Lung (tissue), 12 donors: ENCODE measurements around the gene ADCY5. TPM values are rescaled to one million over a fixed set of nuclear protein-coding genes. Genes with fewer than 3 reads are reported as not detected.

ENCODE experiments used
- ATAC-seq: fragments of 200-7000 bp; cut with Tn5 transposase; one replicate; pipeline ENCODE4 v1.9.1; 2020; ENCODE audit warnings: moderate number of reproducible peaks; ENCODE audit not compliant: insufficient read depth, low FRiP score
- DNase-seq, 3 donors: peaks; one replicate each; pipeline ENCODE4 v3.0.0-alpha.2; 2013 to 2017
- H3K27ac ChIP-seq, 2 donors: one replicate each; pipeline ENCODE4 v1.5.1; 2013; ENCODE audit warnings: mild to moderate bottlenecking in 2 of 2, moderate library complexity in 2 of 2, control low read depth in 1 of 2, inconsistent platforms in 1 of 2, low read depth in 1 of 2, low read length in 1 of 2
- H3K27me3 ChIP-seq, 3 donors: one replicate each; pipeline ENCODE4 v1.5.1; 2013; ENCODE audit warnings: low read length in 2 of 3; ENCODE audit not compliant: control insufficient read depth in 3 of 3, insufficient read depth in 3 of 3
- H3K36me3 ChIP-seq, 4 donors: one replicate each; pipeline ENCODE4 v1.5.1; 2013; ENCODE audit warnings: low read length in 4 of 4, mild to moderate bottlenecking in 1 of 4, moderate library complexity in 1 of 4; ENCODE audit not compliant: control insufficient read depth in 4 of 4, insufficient read depth in 4 of 4
- H3K4me1 ChIP-seq, 5 donors: one replicate each; pipeline ENCODE4 v1.5.1; 2013; ENCODE audit warnings: low read length in 5 of 5, mild to moderate bottlenecking in 2 of 5, moderate library complexity in 1 of 5; ENCODE audit not compliant: control insufficient read depth in 5 of 5, insufficient read depth in 5 of 5
- H3K4me3 ChIP-seq: one replicate; pipeline ENCODE4 v1.5.1; 2013; ENCODE audit warnings: mild to moderate bottlenecking, control low read depth, moderate library complexity
- H3K9ac ChIP-seq, 2 donors: one replicate each; pipeline ENCODE4 v1.5.1; 2013; ENCODE audit warnings: low read length in 2 of 2, control low read depth in 1 of 2; ENCODE audit not compliant: insufficient read depth in 1 of 2
- H3K9me3 ChIP-seq, 4 donors: one replicate each; pipeline ENCODE4 v1.5.1; 2013; ENCODE audit warnings: low read length in 3 of 4, mild to moderate bottlenecking in 1 of 4, moderate library complexity in 1 of 4; ENCODE audit not compliant: control insufficient read depth in 4 of 4, insufficient read depth in 3 of 4
- WGBS, 2 donors: extraction: QIAGEN DNeasy Blood & Tissue Kit; methylation state at CpG; one replicate each; pipeline ENCODE4 v1.1.7; 2013; 5-methylcytosine and 5-hydroxymethylcytosine counted together
- polyA plus RNA-seq, 2 donors: library from polyadenylated mRNA; stranded (reverse); fragments of 200-250 nt; gene quantifications; one replicate each; pipeline ENCODE4 v1.2.1, GENCODE V29; 2013
- total RNA-seq, 2 donors: library from RNA; depleted of rRNA in 1 of 2; stranded (reverse); fragments of >200 nt in 1 of 2; gene quantifications; one replicate each; pipeline ENCODE4 v1.2.1, GENCODE V29; 2014 to 2021
- TF ChIP-seq, protein P1 (sequence below): IDR thresholded peaks from 2 replicates; pipeline ENCODE4 v1.5.1; 2012; ENCODE audit warnings: mild to moderate bottlenecking; ENCODE audit errors: control extremely low read depth, extremely low read depth
- donor health status: control.
- donor health status: control.
- donor health status: Bipolar disorder and iron deficiency.
- donor health status: healthy.
- donor health status: DM: yes; HTN: yes; CAD: no.

Gene ADCY5
- total and polyA plus RNA-seq, 4 donors = 1.2 to 8.4 (median 2.4) TPM

DNA sequence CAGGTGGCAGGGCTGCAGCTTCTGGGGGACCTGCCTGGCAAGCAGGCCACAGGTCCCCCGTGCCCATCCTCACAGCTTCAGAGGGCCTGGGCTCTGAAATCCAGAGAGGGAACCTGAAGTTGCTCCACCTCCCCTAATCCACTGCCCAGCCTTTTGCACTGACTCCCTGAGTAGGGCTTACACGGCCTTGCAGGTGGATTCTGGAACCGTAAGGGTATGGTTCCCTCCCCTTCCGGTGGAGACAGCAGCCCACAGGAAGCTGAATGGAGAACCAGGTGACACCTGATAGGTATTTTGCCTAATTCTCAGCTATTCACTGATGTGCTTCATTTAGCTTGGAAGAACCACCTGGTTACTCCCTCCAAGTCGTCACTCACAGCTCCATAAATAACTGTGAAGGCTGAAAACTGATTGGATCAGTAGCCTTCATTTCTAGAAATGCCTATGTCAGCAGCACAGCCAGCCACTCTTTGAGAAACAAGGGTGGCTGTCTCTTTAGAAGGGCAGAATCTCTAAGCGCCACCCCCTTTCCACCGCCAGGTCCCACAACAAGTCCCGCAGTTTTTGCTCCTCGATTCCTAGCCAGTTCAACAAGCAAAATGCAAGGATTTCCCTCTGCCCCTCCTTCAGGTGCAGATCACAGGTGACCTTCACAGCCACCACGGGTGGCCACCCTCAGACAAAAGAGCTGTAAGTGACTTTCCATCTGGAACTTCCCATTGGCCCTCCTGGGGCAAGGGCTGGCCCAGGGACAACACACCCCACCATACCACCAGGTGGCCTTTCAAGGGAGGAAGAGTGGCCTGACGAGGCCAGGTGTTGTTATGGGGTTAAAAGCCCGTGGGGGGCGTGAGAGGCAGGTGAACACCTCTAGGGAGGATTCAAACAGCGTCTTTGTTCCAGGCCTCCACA, 134.3 kb downstream of the ADCY5 start:
- Histone ChIP-seq H3K9ac (no peak overlapping the region), H3K27me3 (no peaks in the 10 kb centered on the region), H3K4me1 (no peaks in the 10 kb centered on the region), H3K27ac (no peak overlapping the region), H3K4me3 (no peak overlapping the region), H3K9me3 (no peaks in the 10 kb centered on the region), H3K36me3 (peaks cover 0 to 17% (median 7%) of the 10 kb centered on the region in 4 donors)
- ATAC-seq (no peak), DNase-seq (no peak)
- TF ChIP-seq, protein P1, sequence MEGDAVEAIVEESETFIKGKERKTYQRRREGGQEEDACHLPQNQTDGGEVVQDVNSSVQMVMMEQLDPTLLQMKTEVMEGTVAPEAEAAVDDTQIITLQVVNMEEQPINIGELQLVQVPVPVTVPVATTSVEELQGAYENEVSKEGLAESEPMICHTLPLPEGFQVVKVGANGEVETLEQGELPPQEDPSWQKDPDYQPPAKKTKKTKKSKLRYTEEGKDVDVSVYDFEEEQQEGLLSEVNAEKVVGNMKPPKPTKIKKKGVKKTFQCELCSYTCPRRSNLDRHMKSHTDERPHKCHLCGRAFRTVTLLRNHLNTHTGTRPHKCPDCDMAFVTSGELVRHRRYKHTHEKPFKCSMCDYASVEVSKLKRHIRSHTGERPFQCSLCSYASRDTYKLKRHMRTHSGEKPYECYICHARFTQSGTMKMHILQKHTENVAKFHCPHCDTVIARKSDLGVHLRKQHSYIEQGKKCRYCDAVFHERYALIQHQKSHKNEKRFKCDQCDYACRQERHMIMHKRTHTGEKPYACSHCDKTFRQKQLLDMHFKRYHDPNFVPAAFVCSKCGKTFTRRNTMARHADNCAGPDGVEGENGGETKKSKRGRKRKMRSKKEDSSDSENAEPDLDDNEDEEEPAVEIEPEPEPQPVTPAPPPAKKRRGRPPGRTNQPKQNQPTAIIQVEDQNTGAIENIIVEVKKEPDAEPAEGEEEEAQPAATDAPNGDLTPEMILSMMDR = no peak
- WGBS, 2 donors = 50 to 52% methylated on average over 14 of the region's 14 CpGs

DNA sequence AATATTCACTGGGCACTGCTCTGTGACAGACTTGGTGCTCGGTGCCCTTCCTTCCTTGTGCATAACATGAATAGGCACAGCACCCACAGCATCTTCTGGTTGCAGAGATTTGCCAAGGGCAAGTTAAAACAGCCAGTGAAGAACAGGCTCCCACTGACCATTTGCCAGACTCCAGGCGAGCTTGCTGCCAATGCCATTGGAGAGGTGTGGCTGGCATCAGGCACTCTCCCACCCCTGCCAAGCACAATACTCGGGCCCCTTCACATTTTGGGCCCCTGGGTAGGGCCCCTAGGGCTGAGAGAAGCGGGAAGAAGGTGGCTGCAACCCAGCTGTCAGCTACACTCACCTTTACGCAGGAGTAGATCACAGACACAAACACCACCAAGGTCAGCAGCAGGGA, 135.0 kb downstream of the ADCY5 start:
- Histone ChIP-seq H3K9me3 (no peaks in the 10 kb centered on the region), H3K36me3 (peaks cover 0 to 16% (median 7%) of the 10 kb centered on the region in 4 donors), H3K4me3 (no peak overlapping the region), H3K27me3 (no peaks in the 10 kb centered on the region), H3K4me1 (no peaks in the 10 kb centered on the region), H3K9ac (no peak overlapping the region), H3K27ac (no peak overlapping the region)
- ATAC-seq (no peak), DNase-seq (no peak)
- TF ChIP-seq, protein P1 = no peak
- 68 to 76% methylated on average over 5 of the region's 5 CpGs for WGBS, 2 donors

DNA sequence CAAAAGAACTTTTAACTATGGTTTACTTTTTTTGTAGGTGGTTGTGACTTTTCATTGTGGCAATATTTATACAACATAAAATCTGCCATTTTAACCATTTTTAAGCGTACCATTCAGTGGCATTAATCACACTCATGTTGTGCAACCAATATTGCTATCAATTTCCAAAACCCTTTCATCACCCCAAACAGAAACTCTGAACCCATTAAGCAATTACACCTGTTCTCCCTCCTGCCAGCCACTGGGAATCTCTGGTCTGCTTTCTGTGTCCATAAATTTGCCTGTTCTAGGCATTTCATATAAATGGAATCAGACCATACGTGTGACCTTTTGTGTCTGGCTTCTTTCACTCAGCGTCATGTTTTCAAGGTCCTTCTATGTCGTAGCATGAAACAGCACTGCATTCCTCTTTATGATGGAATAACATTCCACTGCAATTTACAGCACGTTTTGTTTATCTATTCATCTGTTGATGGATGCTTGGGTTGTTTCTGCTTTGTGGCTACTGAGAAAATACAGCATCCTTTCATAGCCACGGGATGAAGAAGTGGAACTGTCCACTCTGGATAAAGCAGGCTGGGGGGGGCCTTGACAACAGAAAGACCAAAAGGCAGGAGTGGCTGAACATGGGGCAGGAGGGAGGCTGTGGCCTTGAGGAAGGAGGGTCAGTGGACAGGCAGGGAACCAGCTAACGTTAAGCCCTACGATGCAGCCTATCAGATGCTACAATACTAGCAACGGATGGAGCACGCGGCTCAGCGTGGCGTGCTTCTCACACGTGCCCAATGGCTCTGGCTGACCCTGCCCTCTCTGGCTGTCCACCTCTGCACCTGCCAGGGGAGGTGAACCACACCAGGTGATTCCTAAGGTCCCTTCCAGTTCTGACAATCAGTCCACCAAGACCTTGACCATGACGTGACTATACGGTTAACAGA, 136.3 kb downstream of the ADCY5 start:
- no peak for DNase-seq
- Histone ChIP-seq H3K4me3 (no peak overlapping the region), H3K27ac (no peak overlapping the region), H3K27me3 (no peaks in the 10 kb centered on the region), H3K9ac (no peak overlapping the region), H3K9me3 (no peaks in the 10 kb centered on the region), H3K4me1 (no peaks in the 10 kb centered on the region), H3K36me3 (peaks cover 0 to 15% (median 3%) of the 10 kb centered on the region in 4 donors)
- TF ChIP-seq, protein P1 = no peak
- no peak for ATAC-seq
- 80 to 81% methylated on average over 16 of the region's 16 CpGs for WGBS, 2 donors
